Activated B cell treated with CpG ODN at 0.5 μM for 24 hours (primary cell): ENCODE measurements around the gene SMURF1. TPM values are rescaled to one million over a fixed set of nuclear protein-coding genes. Genes with fewer than 3 reads are reported as not detected.

Source experiments
- ATAC-seq: fragments of 200-7000 bp; cut with Tn5 transposase; one replicate; pipeline ENCODE4 v1.10.0; 2021; ENCODE audit warnings: low read depth, mild to moderate bottlenecking, moderate library complexity
- CTCF ChIA-PET: fragments of 350-600 bp; sonication (Branson Sonifier 250); formaldehyde crosslinking; loops from one replicate; lab custom pipeline; 2021; ENCODE audit warnings: antibody characterized with exemption; lab: Charles Lee
- POLR2A ChIA-PET: fragments of 350-600 bp; sonication (Branson Sonifier 250); formaldehyde crosslinking; loops from one replicate; lab custom pipeline; 2021; ENCODE audit warnings: antibody characterized with exemption; lab: Charles Lee
- DNase-seq: peaks from one replicate; pipeline ENCODE4 v3.0.0; 2022
- H3K27ac Mint-ChIP-seq: one replicate; pipeline ENCODE4 v1.8.0; 2020; ENCODE audit warnings: mixed read lengths
- H3K27me3 Mint-ChIP-seq: one replicate; pipeline ENCODE4 v1.8.0; 2021; ENCODE audit warnings: mixed read lengths
- H3K36me3 Mint-ChIP-seq: one replicate; pipeline ENCODE4 v1.8.0; 2021; ENCODE audit warnings: low read depth, mixed read lengths
- H3K4me1 Mint-ChIP-seq: one replicate; pipeline ENCODE4 v1.8.0; 2021; ENCODE audit warnings: mixed read lengths
- H3K4me3 Mint-ChIP-seq: one replicate; pipeline ENCODE4 v1.8.0; 2020; ENCODE audit warnings: mild to moderate bottlenecking, mixed read lengths
- H3K9me3 Mint-ChIP-seq: one replicate; pipeline ENCODE4 v1.8.0; 2020; ENCODE audit warnings: mixed read lengths
- CTCF ChIP-seq: fragments of 200-600 bp; IDR thresholded peaks from one replicate; pipeline ENCODE4 v1.8.0; 2022; ENCODE audit warnings: antibody characterized with exemption, mild to moderate bottlenecking
- intact Hi-C: fragments of 100-400 bp; cut with micrococcal nuclease; formaldehyde crosslinking; loops from one replicate; pipeline ENCODE4 v1.15.1; 2024
- total RNA-seq: library from RNA; stranded (reverse); gene quantifications from 2 replicates; pipeline ENCODE4 v1.2.3, GENCODE V29; 2022

Gene SMURF1
- total RNA-seq, 1 donor from 2014 or later: 23.1 TPM

GRCh38 chr7:98998821-98999725 lies 144.8 kb downstream of the SMURF1 start:
- Mint-ChIP-seq H3K4me1 (peaks cover 5% of the 10 kb centered on the region), H3K9me3 (no peaks in the 10 kb centered on the region), H3K36me3 (peaks cover 83% of the 10 kb centered on the region), H3K27ac (no peak overlapping the region), H3K27me3 (no peaks in the 10 kb centered on the region), H3K4me3 (no peak overlapping the region)
- TF ChIP-seq CTCF: no peak
- intact Hi-C loops: loop anchor here (5.0 kb wide), 1 partner anchor 67 kb away; no protein-coding TSS in a partner anchor
- ATAC-seq (no peak), DNase-seq (no peak)
- CTCF ChIA-PET: no interaction called here
- POLR2A ChIA-PET: no interaction called here

- intact Hi-C loops: loop anchor here (5.0 kb wide), 1 partner anchor 66 kb away; no protein-coding TSS in a partner anchor
- ChIA-PET CTCF (no interaction called here), POLR2A (interaction anchor here (0.6 kb wide), 1 partner anchor 422 kb away, joined by 6 read pairs; no protein-coding TSS in a partner anchor)
- Mint-ChIP-seq H3K27ac (no peak overlapping the region), H3K4me3 (no peak overlapping the region), H3K36me3 (peaks cover 82% of the 10 kb centered on the region), H3K9me3 (no peaks in the 10 kb centered on the region), H3K4me1 (peaks cover 5% of the 10 kb centered on the region), H3K27me3 (no peaks in the 10 kb centered on the region)
- DNase-seq (no peak), ATAC-seq (no peak)
- no peak for TF ChIP-seq CTCF
Measured at GRCh38 chr7:98997846-98998245, 146.1 kb downstream of the SMURF1 start.

- Mint-ChIP-seq H3K9me3 (no peaks in the 10 kb centered on the region), H3K27me3 (no peaks in the 10 kb centered on the region), H3K4me1 (peaks cover 5% of the 10 kb centered on the region), H3K4me3 (no peak overlapping the region), H3K27ac (no peak overlapping the region), H3K36me3 (peaks cover 82% of the 10 kb centered on the region)
- DNase-seq (no peak), ATAC-seq (no peak)
- ChIA-PET POLR2A (no interaction called here), CTCF (no interaction called here)
- intact Hi-C loops: loop anchor here (5.0 kb wide), 1 partner anchor 64 kb away; no protein-coding TSS in a partner anchor
- TF ChIP-seq CTCF: no peak
Measured at GRCh38 chr7:98996150-98996552, 147.8 kb downstream of the SMURF1 start.

- no peak overlapping the region for H3K27ac Mint-ChIP-seq
- POLR2A ChIA-PET: no interaction called here
- H3K4me3 Mint-ChIP-seq: no peak overlapping the region
- intact Hi-C loops: loop anchor here (5.0 kb wide), 1 partner anchor 63 kb away; no protein-coding TSS in a partner anchor
- no peaks in the 10 kb centered on the region for H3K27me3 Mint-ChIP-seq
- CTCF ChIA-PET: no interaction called here
- H3K36me3 Mint-ChIP-seq: peaks cover 81% of the 10 kb centered on the region
- DNase-seq: no peak
- no peak for ATAC-seq
- peaks cover 5% of the 10 kb centered on the region for H3K4me1 Mint-ChIP-seq
- no peaks in the 10 kb centered on the region for H3K9me3 Mint-ChIP-seq
- no peak for TF ChIP-seq CTCF
Measured at GRCh38 chr7:98995523-98996149, 148.3 kb downstream of the SMURF1 start.

- Mint-ChIP-seq H3K27ac (no peak overlapping the region), H3K4me3 (no peak overlapping the region), H3K9me3 (no peaks in the 10 kb centered on the region), H3K27me3 (no peaks in the 10 kb centered on the region), H3K36me3 (peaks cover 81% of the 10 kb centered on the region), H3K4me1 (peaks cover 5% of the 10 kb centered on the region)
- no peak for DNase-seq
- ChIA-PET CTCF (no interaction called here), POLR2A (no interaction called here)
- ATAC-seq: no peak
- TF ChIP-seq CTCF: no peak
- intact Hi-C loops: loop anchor here (5.0 kb wide), 1 partner anchor 63 kb away; no protein-coding TSS in a partner anchor
Measured at GRCh38 chr7:98995111-98995510, 148.8 kb downstream of the SMURF1 start.
